Measurements from ENCODE around the gene GSN. TPM values are rescaled to one million over a fixed set of nuclear protein-coding genes. Genes with fewer than 3 reads are reported as not detected.

Gene GSN
- total and polyA plus RNA-seq, 2 of the 13 experiments (the other 11 are each of a cell fraction or from before 2014, with no cell fraction given), result 294 to 307 TPM

DNA sequence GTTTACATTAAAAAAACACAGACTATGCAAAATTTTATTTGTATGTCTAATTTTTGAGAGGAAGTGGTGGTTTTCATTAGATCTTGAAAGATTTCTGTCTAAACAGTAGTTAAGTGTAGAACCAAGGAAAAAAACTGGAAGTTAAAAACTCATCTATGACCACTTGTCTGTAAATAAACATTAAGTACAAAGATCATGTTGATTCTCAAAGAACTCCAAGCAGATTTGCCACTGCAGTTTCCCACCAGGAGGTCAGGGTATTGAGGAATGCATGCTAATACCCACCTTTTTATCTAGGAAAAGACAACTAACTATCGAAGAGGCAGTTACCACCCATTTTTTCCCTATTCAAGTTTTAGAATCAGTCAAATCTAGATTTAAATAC, 100.2 kb downstream of the GSN start (continued):
- TF ChIP-seq HOXA7 (CRISPR knock-in tag; IDR thresholded peaks at IDR 0.05), result no peak
- no peak for TF ChIP-seq ZFP41 (CRISPR knock-in tag; IDR thresholded peaks at IDR 0.05; ENCODE audit: borderline replicate concordance)
- TF ChIP-seq, protein P1, sequence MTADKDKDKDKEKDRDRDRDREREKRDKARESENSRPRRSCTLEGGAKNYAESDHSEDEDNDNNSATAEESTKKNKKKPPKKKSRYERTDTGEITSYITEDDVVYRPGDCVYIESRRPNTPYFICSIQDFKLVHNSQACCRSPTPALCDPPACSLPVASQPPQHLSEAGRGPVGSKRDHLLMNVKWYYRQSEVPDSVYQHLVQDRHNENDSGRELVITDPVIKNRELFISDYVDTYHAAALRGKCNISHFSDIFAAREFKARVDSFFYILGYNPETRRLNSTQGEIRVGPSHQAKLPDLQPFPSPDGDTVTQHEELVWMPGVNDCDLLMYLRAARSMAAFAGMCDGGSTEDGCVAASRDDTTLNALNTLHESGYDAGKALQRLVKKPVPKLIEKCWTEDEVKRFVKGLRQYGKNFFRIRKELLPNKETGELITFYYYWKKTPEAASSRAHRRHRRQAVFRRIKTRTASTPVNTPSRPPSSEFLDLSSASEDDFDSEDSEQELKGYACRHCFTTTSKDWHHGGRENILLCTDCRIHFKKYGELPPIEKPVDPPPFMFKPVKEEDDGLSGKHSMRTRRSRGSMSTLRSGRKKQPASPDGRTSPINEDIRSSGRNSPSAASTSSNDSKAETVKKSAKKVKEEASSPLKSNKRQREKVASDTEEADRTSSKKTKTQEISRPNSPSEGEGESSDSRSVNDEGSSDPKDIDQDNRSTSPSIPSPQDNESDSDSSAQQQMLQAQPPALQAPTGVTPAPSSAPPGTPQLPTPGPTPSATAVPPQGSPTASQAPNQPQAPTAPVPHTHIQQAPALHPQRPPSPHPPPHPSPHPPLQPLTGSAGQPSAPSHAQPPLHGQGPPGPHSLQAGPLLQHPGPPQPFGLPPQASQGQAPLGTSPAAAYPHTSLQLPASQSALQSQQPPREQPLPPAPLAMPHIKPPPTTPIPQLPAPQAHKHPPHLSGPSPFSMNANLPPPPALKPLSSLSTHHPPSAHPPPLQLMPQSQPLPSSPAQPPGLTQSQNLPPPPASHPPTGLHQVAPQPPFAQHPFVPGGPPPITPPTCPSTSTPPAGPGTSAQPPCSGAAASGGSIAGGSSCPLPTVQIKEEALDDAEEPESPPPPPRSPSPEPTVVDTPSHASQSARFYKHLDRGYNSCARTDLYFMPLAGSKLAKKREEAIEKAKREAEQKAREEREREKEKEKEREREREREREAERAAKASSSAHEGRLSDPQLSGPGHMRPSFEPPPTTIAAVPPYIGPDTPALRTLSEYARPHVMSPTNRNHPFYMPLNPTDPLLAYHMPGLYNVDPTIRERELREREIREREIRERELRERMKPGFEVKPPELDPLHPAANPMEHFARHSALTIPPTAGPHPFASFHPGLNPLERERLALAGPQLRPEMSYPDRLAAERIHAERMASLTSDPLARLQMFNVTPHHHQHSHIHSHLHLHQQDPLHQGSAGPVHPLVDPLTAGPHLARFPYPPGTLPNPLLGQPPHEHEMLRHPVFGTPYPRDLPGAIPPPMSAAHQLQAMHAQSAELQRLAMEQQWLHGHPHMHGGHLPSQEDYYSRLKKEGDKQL (CRISPR knock-in tag; IDR thresholded peaks at IDR 0.05; ENCODE audit: low read depth), result no peak
- TF ChIP-seq, protein P2, sequence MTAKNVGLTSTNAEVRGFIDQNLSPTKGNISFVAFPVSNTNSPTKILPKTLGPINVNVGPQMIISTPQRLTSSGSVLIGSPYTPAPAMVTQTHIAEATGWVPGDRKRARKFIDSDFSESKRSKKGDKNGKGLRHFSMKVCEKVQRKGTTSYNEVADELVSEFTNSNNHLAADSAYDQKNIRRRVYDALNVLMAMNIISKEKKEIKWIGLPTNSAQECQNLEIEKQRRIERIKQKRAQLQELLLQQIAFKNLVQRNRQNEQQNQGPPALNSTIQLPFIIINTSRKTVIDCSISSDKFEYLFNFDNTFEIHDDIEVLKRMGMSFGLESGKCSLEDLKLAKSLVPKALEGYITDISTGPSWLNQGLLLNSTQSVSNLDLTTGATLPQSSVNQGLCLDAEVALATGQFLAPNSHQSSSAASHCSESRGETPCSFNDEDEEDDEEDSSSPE (CRISPR knock-in tag; IDR thresholded peaks at IDR 0.05), result no peak; the same call in 1 of the 2 replicates
- TF ChIP-seq NR2F6 (IDR thresholded peaks at IDR 0.05), result peak; percentile 67
- TF ChIP-seq NR2F6 (CRISPR knock-in tag; IDR thresholded peaks at IDR 0.05), result 0 out of 2 replicates have a peak, but pooled peaks have one; percentile 63
- peak; percentile 60 for TF ChIP-seq PPARG (CRISPR knock-in tag; conservative IDR thresholded peaks at IDR 0.05)
- TF ChIP-seq CAMTA2 (CRISPR knock-in tag; IDR thresholded peaks at IDR 0.05; ENCODE audit: borderline replicate concordance), result no peak
- TF ChIP-seq ZNF350 (CRISPR knock-in tag; IDR thresholded peaks at IDR 0.05; ENCODE audit: borderline replicate concordance, low read depth), result no peak
- TF ChIP-seq ZNF296 (CRISPR knock-in tag; conservative IDR thresholded peaks at IDR 0.05), result no peak
- TF ChIP-seq, protein P3, sequence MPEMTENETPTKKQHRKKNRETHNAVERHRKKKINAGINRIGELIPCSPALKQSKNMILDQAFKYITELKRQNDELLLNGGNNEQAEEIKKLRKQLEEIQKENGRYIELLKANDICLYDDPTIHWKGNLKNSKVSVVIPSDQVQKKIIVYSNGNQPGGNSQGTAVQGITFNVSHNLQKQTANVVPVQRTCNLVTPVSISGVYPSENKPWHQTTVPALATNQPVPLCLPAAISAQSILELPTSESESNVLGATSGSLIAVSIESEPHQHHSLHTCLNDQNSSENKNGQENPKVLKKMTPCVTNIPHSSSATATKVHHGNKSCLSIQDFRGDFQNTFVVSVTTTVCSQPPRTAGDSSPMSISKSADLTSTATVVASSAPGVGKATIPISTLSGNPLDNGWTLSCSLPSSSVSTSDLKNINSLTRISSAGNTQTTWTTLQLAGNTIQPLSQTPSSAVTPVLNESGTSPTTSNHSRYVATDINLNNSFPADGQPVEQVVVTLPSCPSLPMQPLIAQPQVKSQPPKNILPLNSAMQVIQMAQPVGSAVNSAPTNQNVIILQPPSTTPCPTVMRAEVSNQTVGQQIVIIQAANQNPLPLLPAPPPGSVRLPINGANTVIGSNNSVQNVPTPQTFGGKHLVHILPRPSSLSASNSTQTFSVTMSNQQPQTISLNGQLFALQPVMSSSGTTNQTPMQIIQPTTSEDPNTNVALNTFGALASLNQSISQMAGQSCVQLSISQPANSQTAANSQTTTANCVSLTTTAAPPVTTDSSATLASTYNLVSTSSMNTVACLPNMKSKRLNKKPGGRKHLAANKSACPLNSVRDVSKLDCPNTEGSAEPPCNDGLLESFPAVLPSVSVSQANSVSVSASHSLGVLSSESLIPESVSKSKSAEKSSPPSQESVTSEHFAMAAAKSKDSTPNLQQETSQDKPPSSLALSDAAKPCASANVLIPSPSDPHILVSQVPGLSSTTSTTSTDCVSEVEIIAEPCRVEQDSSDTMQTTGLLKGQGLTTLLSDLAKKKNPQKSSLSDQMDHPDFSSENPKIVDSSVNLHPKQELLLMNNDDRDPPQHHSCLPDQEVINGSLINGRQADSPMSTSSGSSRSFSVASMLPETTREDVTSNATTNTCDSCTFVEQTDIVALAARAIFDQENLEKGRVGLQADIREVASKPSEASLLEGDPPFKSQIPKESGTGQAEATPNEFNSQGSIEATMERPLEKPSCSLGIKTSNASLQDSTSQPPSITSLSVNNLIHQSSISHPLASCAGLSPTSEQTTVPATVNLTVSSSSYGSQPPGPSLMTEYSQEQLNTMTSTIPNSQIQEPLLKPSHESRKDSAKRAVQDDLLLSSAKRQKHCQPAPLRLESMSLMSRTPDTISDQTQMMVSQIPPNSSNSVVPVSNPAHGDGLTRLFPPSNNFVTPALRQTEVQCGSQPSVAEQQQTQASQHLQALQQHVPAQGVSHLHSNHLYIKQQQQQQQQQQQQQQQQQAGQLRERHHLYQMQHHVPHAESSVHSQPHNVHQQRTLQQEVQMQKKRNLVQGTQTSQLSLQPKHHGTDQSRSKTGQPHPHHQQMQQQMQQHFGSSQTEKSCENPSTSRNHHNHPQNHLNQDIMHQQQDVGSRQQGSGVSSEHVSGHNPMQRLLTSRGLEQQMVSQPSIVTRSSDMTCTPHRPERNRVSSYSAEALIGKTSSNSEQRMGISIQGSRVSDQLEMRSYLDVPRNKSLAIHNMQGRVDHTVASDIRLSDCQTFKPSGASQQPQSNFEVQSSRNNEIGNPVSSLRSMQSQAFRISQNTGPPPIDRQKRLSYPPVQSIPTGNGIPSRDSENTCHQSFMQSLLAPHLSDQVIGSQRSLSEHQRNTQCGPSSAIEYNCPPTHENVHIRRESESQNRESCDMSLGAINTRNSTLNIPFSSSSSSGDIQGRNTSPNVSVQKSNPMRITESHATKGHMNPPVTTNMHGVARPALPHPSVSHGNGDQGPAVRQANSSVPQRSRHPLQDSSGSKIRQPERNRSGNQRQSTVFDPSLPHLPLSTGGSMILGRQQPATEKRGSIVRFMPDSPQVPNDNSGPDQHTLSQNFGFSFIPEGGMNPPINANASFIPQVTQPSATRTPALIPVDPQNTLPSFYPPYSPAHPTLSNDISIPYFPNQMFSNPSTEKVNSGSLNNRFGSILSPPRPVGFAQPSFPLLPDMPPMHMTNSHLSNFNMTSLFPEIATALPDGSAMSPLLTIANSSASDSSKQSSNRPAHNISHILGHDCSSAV (CRISPR knock-in tag; IDR thresholded peaks at IDR 0.05; ENCODE audit: borderline replicate concordance), result no peak
- no peak for TF ChIP-seq SAFB2 (CRISPR knock-in tag; IDR thresholded peaks at IDR 0.05; ENCODE audit: borderline replicate concordance, low read depth)
- TF ChIP-seq, protein P4, sequence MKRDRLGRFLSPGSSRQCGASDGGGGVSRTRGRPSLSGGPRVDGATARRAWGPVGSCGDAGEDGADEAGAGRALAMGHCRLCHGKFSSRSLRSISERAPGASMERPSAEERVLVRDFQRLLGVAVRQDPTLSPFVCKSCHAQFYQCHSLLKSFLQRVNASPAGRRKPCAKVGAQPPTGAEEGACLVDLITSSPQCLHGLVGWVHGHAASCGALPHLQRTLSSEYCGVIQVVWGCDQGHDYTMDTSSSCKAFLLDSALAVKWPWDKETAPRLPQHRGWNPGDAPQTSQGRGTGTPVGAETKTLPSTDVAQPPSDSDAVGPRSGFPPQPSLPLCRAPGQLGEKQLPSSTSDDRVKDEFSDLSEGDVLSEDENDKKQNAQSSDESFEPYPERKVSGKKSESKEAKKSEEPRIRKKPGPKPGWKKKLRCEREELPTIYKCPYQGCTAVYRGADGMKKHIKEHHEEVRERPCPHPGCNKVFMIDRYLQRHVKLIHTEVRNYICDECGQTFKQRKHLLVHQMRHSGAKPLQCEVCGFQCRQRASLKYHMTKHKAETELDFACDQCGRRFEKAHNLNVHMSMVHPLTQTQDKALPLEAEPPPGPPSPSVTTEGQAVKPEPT (CRISPR knock-in tag; IDR thresholded peaks at IDR 0.05; ENCODE audit: low read depth), result no peak
- TF ChIP-seq MIER2 (CRISPR knock-in tag; IDR thresholded peaks at IDR 0.05), result no peak

Data from HepG2 (cell line).